Spleen (tissue), 7 donors: ENCODE measurements around the gene IDI2.

Source experiments
- CTCF ChIP-seq, 11 experiments: fragments of 200-600 bp in 7 of 11; fragments of 450-650 bp in 4 of 11; sonication (generic) in 4 of 11; IDR thresholded peaks in 8 of 11; conservative IDR thresholded peaks in 3 of 11; 1 replicate in 7 of 11; 2 replicates in 4 of 11; pipeline versions ENCODE4 v1.4.0 to v1.8.0; 2016 to 2021; ENCODE audit warnings: antibody characterized with exemption in 11 of 11, inconsistent platforms in 4 of 11, mild to moderate bottlenecking in 1 of 11
- POLR2AphosphoS5 ChIP-seq, 3 donors: sonication (generic); formaldehyde crosslinking; IDR thresholded peaks; one replicate each; pipeline ENCODE4 v1.5.1; 2017; ENCODE audit warnings: antibody characterized with exemption in 3 of 3
- donor health status: DM: no; HTN: no; CAD: no; lungs with moderate emphysema.
- donor health status: DM: no; HTN: no; CAD: no.
- donor health status: DM: no; HTN: no; CAD: no.

GRCh38 chr10:1068380-1069361 is 43.0 kb upstream of the IDI2 start:
- TF ChIP-seq POLR2AphosphoS5 (IDR thresholded peaks at IDR 0.05) (no peak), CTCF (IDR thresholded peaks at IDR 0.05 in 8 of 11, conservative IDR thresholded peaks at IDR 0.05 in 3 of 11) (no peak)
